Eye (tissue), 1 donor: ENCODE measurements around the gene TBC1D9B.
"Not testable (repeated sequence)": the region's sequence is repeated elsewhere in the genome, so short reads cannot be mapped to it uniquely, and the experiment has no call there.

ENCODE experiments used
- DNase-seq: peaks from one replicate; pipeline ENCODE4 v3.0.0-alpha.2; 2015

Gene TBC1D9B

DNA sequence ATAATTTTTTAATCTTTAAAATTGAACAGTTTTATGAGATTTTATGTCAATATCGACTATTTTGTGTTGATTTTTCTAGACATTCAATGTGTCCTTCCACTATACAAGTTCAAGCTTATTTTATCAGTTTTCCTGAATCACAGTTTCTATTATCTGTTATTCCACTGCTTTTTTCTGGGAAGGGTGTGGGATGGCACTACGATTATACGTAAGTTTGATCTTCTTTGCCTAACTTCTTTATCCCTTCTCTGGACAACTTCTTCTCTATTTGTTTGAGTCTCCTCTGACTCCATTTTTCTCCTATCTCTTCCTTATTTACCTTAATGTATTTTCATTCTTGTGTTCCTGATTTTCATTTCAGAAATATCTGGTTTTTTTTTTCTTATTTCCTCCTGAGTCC, 24.5 kb downstream of the TBC1D9B start:
- no peak for DNase-seq

GRCh38 chr5:179882338-179882737, 25.4 kb downstream of the TBC1D9B start:
- DNase-seq: no peak

DNA sequence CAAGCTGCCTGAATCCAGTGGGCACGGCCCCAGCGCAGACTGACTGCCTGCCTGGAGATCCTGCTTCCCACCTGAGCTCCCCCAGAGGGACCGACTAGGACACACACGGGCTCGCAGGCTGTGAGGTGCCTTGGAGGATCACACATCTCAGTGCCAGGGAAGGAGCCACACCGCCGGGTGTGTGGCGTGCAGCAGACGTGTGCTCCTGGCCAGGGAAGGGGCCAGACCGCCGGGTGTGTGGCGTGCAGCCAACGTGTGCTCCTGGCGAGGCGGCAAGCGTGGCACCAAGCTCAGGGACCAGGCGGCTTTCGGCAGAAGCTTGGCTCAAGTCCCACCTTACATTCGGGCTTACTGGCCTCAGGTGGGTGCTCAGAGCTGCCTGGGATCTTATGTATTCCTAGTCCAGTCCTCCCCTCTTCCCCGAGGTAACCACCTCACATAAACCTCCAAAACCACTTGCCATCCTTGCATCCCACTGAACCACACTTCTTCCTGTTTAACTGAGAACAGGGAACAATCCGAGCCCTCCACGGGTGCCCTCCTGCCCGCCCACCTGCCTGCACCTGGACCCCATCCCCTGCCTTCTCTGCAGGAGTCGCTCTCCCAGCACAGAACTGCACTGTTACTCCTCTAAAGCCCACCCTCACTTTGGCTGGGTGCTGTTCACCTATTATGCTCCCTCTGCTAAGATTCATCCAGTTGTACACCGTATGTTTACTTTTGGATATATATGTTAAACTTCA, 26.7 kb downstream of the TBC1D9B start:
- no peak for DNase-seq

DNA sequence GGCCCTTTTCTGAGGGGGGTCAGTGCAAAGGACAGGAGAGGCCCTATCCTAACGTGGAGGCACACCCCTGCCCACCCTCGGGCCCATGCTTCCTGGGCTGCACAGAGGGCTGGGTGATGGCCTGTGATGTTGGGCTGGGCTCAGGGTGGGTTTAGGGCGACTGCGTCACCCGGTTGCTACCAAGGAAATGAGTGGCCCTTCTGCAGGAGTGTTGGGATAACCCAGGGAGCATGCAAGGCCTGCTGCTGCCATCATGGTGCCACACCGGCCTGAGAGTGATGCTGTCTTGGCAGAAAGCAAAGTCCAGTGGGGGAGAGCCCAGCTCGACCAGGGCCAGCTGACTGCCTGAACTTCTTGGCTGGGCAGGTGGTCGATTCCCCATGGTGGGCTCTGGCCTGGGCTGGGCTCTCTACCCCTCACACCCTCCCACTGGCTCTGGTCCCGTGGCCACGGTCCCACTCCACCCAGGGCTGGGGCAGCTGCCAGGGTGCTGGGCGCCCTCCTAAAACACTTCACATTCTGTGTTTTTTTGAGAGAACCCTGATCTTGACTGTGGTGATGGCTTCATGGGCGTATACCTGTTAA, 27.5 kb downstream of the TBC1D9B start:
- DNase-seq: no peak

- no peak for DNase-seq
Observed at GRCh38 chr5:179879690-179880010, 28.0 kb downstream of the TBC1D9B start.

DNA sequence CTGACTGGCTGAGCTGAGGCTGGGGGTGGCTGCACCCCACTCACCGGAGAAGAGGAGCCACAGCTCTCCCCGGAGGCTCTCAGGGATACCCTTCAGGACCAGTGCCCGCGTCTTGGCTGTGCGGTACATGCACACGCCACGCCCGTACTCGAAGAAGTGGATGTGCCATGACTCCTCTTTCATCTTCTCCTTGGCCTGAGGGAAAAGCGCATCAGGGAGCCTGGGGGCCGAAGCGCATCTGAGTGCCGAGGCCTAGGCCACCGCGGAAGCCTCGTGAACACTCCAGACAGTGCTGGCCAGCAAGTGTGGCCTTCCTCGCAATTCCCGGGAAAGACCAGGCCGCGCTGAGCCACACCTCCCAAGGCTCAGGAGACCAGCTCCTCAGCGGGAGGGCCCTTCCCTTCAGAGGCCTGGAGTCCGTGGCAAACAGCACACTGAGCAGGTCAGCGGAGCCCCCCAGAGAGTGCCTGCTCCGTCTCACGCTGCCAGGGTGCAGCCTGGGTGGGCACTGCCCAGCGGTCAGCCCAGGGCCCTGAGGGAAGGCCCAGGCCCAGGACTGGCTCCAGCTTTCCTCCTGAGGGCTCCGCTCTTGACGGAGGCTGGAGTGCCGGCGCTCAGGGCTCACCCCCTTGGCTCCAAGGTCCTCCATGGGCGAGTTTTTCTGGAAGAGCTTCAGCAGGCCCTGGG, 28.6 kb downstream of the TBC1D9B start:
- DNase-seq: no peak

DNA sequence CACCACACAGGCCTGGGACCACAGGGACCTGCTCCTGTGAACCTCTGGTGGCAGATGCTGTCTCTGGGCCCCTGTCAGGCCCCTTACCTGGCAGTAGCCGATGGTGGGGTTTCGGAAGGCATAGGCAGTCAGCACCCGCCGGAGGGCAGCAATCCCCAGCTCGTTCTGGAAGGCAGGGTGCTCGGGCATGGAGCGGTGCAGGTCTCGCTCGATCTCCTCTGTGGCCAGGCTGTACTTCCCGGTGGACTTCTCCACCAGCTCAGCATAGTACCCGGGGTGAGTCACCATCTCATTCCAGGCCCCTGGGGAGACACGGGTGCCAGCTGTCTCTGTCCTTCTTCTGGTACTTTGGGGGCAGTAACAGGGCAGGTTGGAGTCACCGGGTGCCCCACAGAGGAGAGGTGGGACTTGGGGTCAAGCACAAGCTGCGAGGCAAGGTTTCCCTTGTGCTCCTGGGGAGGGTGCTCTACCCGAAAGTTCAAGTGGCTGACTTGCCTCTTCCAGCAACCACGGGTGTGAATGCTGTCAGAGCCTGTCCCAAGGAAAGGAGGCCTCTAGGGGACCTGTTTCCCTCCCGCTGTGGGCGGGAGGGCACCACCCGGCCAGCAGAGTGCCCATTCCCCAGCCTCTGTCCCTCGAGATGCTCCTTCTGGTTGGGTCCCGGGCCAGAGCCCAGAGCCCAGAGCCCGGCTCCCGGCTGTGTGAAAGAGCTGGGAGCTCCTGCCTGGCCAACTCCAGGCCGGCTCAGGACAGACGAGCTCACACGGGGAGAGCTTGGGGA, 29.3 kb downstream of the TBC1D9B start:
- DNase-seq: no peak

GRCh38 chr5:179876610-179876952, 31.1 kb downstream of the TBC1D9B start:
- no peak for DNase-seq

- DNase-seq: no peak
Observed at GRCh38 chr5:179875741-179876609, 31.7 kb downstream of the TBC1D9B start.

- no peak for DNase-seq
Observed at GRCh38 chr5:179874536-179875292, 33.0 kb downstream of the TBC1D9B start.

DNA sequence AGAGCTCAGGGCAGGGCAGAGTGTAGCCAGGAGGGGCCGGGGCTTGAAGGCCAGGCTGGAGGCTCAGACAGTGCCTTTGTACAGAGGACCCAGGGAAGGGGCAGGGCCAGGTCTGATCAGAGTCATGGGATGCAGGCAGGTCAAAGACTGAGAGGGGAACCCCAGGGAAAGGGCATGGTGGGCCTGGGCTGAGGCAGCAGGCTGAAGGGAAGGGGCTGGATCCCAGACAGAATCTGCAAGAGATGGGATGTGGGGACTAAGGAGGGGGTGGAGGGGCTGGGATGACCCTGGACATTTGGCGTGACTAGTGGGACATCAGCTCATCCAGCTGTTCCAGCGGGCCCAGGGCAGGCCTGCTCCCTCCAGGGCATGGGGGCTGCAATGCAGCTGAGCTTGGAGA, 33.6 kb downstream of the TBC1D9B start:
- DNase-seq: no peak

DNA sequence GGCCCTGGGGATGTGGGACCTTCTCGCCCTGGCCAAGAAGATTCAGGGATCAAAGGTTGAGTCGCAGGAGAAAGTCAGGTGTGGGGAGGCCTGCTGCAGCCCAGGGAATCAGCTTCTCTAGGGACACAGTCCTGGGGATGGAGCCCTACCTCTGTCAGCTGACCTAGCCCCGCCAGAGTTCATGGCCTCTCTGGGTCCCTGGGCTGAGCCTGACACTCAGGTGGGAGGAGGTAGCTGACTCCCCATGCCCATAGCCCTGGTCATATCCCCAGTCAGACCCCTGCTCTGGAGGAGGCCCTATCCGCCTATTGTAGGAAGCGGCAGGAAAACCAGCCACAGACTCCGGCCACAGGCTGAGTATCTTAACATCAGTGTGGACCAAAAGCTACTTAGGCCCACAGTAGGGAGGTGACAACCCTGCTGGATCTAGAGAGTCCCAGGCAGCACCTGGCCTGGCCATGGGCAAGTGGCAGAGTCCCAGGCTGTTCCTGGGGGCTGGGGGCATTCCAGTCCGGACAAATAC, 34.0 kb downstream of the TBC1D9B start:
- no peak for DNase-seq

DNA sequence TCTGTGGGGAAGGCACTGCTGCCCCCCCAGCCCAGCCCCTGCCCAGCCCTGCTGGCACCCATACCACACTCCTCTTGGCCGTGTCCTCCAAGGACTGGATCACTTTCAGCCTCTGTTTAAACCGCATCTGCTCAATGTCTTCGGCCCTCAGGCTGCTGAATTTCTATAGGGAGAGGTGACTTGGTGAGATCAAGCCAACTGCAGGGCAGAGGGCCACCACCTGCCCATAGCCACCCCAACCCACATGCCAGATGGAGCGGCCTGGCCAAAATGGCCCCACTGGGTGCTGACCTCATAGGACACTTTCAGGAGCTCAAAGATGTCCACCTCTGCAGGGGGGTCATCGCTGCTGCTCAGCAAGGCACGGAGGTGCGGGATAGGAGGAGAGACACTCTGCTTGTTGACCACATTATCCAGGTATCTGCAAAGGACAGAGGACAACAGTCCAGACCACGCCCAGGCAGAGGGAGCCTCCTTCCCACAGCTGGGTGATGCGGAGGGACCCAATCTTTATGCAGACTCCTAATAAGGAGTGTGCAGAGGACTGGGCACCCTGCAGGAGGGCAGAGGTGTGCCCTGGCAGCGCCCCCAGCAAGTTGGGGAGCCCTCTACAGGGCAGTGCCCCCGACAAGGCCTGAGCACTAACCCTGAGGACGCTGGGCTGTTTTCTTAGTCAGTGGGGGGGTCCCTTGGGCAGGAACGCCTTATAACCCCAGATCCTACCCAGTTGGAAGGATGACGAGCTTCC, 34.7 kb downstream of the TBC1D9B start:
- no peak for DNase-seq

- no peak for DNase-seq
Observed at GRCh38 chr5:179872055-179872827, 35.5 kb downstream of the TBC1D9B start.

GRCh38 chr5:179871533-179871932, 36.2 kb downstream of the TBC1D9B start:
- not testable (repeated sequence) for DNase-seq

- DNase-seq: no peak
Observed at GRCh38 chr5:179870952-179871351, 36.7 kb downstream of the TBC1D9B start.

DNA sequence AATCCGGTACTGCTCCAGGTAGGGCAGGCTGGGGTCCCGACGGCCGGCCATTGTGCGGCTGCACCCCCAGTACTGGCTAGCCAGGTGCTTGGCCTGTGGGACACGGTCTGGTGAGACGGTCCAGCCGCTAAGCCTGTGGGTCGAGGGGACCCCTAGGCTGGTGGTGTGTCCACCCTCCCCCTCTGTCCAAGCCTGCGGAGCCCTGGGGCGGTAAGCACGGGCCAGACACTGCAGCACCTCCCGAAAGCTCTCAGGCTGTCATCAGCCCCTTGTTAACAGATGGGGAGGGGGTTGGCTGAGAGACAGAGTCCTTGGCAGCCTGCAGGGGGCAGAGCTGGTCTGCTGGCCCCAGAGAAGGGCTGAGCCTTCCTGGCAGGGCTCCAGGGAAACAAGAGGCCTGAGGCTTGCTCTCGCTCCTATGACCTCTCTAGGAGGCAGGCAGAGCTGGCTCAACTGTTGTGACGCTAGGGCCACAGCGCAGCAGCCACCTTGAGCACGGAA, 37.2 kb downstream of the TBC1D9B start:
- DNase-seq: peak; percentile 83

DNA sequence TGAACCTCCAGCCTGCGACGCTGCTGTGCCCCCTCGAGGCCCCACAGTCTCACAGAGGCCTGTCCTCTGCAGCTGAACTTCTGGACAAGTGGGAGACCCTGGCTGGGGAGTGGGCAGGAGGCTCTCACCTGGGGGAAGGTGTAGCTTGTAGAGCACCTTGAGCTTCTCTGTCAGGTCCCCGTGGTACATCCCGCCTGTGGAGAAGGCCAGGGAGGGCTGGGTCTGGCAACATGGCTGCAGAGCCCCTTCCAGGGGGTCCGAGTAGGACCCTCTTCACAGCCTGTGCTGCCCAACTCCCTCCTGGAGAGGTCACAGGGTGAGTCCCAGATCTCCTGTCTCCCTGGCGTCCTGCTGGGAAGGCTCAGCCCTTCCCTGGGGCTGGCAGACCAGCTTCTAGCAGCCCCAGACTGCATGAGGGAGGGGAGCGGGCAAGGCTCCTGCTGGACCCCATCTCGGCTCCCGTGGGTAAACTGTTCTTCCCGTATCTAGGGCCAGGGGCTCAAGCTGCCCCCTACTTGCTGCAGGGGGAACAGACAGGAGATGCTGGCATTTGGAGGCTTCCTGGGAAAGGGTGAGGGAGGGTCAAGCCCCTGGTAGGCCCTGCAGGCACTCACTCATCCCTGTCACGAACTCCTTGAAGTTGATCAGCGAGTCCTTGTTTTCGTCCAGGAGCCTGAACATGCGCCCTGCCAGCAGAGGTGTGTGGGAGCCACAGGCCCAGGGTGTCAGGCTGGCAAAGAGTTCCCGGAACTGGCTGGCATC, 37.9 kb downstream of the TBC1D9B start:
- peak; percentile 32 for DNase-seq

DNA sequence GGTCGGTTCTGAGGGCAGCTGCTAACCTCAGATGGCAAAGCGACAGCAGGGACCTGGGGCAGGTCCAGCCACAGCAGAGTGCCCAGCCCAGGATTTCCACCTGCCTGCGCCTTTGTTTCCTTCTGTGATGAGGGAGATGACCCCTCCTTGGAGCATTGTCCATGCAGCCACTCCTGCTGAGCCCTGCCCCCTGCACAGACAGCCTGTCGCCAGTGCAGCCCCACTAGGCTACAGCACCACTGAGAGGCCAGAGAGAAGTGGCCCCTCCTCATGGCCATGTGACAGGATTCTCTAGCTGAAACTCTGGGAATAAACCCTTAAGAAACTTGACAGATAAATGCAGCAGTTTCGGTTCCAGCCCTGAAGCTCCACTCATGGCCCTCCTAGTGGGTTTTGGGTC, 38.6 kb downstream of the TBC1D9B start:
- peak; percentile 70 for DNase-seq
